NCI-H2171 treated with DMSO at 0.1 percent for 48 hours (cell line): ENCODE results near the gene TRAPPC12.
"Not testable (repeated sequence)": the region's sequence is repeated elsewhere in the genome, so short reads cannot be mapped to it uniquely, and the experiment has no call there.

Experiments
- DNase-seq: peaks from one replicate; lab custom pipeline; 2025; lab: John Stamatoyannopoulos, UW

Gene TRAPPC12

GRCh38 chr2:3513026-3513810 lies 133.7 kb downstream of the TRAPPC12 start:
- DNase-seq = no peak

DNA sequence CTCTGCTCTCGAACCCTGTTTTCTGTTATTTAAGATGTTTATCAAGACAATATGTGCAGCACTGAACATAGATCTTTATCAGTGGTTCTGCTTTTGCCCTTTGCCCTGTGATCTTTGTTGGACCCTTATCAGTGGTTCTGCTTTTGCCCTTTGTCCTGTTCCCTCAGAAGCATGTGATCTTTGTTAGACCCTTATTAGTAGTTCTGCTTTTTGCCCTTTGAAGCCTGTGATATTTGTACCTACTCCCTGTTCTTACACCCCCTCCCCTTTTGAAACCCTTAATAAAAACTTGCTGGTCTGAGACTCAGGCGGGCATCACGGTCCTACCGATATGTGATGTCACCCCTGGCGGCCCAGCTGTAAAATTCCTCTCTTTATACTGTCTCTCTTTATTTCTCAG lies 135.9 kb downstream of the TRAPPC12 start:
- not testable (repeated sequence) for DNase-seq

- DNase-seq = no peak
These were observed 137.3 kb downstream of the TRAPPC12 start for GRCh38 chr2:3516831-3517230.

- no peak for DNase-seq
These were observed 138.5 kb downstream of the TRAPPC12 start for GRCh38 chr2:3517948-3518495.

GRCh38 chr2:3518496-3519254 lies 139.2 kb downstream of the TRAPPC12 start:
- peak; percentile 99 for DNase-seq

- peak; percentile 90 for DNase-seq
These were observed 140.0 kb downstream of the TRAPPC12 start, which contains the start of gene ADI1 for GRCh38 chr2:3519255-3520205. ADI1 (minus strand) TSS chr2:3519531; CDS start chr2:3519487, 44 bp downstream.

GRCh38 chr2:3520591-3520990 lies 141.1 kb downstream of the TRAPPC12 start:
- no peak for DNase-seq

DNA sequence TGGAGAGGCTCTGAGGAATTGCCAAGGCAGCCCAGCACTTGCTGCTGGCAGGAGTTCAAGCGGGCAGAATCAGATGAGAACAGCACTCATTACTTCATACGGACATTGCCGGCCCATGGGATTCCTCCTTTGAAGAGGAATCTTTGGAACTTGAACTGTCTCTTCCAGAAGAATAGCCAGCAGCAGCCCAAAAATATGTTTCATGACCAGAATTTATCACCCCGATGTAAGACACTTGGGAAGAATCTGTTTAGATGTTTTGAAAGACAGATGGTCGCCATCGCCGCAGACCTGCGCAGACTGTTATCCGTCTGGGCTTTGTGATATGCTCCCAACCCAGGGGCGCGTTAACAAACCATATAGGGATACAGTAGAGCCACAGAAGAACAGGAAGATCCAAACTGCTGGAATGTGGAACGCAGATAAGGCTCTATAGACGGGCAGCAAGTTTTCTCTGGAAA lies 143.5 kb downstream of the TRAPPC12 start:
- peak; percentile 65 for DNase-seq

DNA sequence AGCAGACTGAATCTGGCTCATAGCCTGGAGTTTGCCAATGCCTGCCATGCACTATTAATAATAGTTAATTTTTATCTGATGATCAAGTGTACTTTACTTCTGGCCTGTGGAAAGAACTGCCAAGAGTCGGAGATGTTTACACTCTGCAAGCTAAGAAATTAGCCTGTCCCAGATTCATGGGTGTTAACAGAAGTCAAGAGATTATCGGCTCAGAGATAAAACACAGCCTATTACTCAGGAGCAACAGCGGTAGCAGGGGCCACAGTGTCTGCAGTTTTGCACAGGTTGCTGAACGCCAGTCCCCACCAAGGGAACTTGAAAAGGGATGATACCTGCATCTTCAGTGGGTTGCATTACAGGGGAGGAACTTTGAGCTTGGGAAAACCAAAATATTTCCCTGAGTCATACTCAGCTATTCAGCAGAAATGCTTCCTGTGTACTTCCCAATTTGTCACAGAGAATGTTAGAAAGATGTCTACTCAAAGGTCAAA lies 144.1 kb downstream of the TRAPPC12 start:
- DNase-seq = no peak

GRCh38 chr2:3526871-3527270 lies 147.4 kb downstream of the TRAPPC12 start:
- DNase-seq = no peak

DNA sequence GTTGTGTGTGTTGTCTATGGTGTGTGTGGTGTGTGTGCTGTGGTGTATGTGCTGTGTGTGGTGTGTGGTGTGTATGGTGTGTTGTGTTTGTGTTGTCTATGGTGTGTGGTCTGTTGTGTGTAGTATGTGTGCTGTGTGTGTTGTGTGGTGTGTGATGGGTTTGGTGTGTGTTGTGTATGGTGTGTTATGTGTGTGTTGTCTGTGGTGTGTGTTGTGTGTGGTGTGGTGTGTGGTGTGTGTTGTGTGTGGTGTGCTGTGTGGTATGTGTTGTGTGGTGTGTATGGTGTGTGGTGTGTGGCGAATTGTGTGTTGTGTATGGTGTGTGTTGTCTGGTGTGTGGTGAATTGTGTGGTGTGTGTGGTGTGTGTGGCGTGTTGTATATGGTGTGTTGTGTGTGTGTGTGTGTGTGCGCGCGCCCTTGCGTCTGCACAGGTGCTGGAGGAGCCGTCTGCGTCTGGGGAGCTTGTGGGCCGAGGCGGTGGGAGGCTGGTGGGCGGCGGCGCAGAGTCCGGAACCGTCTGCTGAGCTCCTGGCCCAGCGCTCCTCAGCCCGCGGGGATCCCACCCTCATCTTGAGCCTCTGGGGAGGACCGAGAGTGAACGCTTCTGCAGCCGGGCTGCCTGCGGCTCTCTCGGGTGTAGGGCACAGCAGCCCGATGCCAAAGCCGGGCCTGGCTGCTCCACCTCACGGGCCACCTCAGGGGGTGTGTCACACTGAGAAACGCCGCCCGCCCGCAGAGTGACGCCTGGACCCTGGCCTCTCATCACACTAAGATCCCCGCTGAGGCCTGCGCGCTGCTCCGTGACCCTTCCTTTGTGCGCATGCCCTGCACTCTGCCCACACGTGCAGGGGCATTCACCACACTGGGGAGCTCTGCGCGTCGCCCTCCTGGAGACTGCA lies 148.6 kb downstream of the TRAPPC12 start:
- no peak for DNase-seq
